SKM-1 treated with dmso at 0.1 percent for 144 hours (cell line): ENCODE data around the gene OR13C9.
"Not testable (repeated sequence)": the region's sequence is repeated elsewhere in the genome, so short reads cannot be mapped to it uniquely, and the experiment has no call there.

Source experiments
- DNase-seq: peaks from one replicate; lab custom pipeline; 2025; ENCODE audit not compliant: unreplicated experiment; lab: John Stamatoyannopoulos, UW

Gene OR13C9

GRCh38 chr9:104618104-104618503 lies at the start of gene OR13C9:
TSS of gene OR13C9 (minus strand) at chr9:104618204. CDS start at chr9:104618204, 0 bp downstream.
- DNase-seq = no peak

GRCh38 chr9:104658496-104659195 lies 40.6 kb upstream of the OR13C9 start:
- no peak for DNase-seq

- DNase-seq = no peak
Observed at GRCh38 chr9:104635456-104635855, 17.5 kb upstream of the OR13C9 start.

- DNase-seq = no peak
Observed at GRCh38 chr9:104633976-104634520, 16.0 kb upstream of the OR13C9 start.

- DNase-seq = not testable (repeated sequence)
Observed at GRCh38 chr9:104625964-104626363, 8.0 kb upstream of the OR13C9 start.

- DNase-seq = no peak
Observed at GRCh38 chr9:104617418-104617817, 586 bp downstream of the OR13C9 start.

GRCh38 chr9:104611213-104611612 lies 6.8 kb downstream of the OR13C9 start:
- no peak for DNase-seq

GRCh38 chr9:104608336-104608735 lies 9.7 kb downstream of the OR13C9 start:
- DNase-seq = no peak

GRCh38 chr9:104606152-104606551 lies 11.9 kb downstream of the OR13C9 start:
- DNase-seq = no peak

GRCh38 chr9:104605527-104605926 lies 12.5 kb downstream of the OR13C9 start, which contains the start of gene OR13C2:
TSS of gene OR13C2 (minus strand) at chr9:104605627. CDS start at chr9:104605627, 0 bp downstream.
- DNase-seq = not testable (repeated sequence)

GRCh38 chr9:104604801-104605200 lies 13.2 kb downstream of the OR13C9 start:
- no peak for DNase-seq

- not testable (repeated sequence) for DNase-seq
Observed at GRCh38 chr9:104599313-104599712, 18.7 kb downstream of the OR13C9 start, which contains the start of gene OR13C5. TSS of gene OR13C5 (minus strand) at chr9:104599413. CDS start at chr9:104599413, 0 bp downstream.

GRCh38 chr9:104598749-104599148 lies 19.3 kb downstream of the OR13C9 start:
- DNase-seq = not testable (repeated sequence)

- DNase-seq = no peak
Observed at GRCh38 chr9:104589626-104590025, 28.4 kb downstream of the OR13C9 start.

GRCh38 chr9:104586496-104587180 lies 31.4 kb downstream of the OR13C9 start:
- DNase-seq = no peak

- DNase-seq = no peak
Observed at GRCh38 chr9:104580562-104580961, 37.4 kb downstream of the OR13C9 start.

- DNase-seq = no peak
Observed at GRCh38 chr9:104577263-104577662, 40.7 kb downstream of the OR13C9 start.

GRCh38 chr9:104575456-104575855 lies 42.5 kb downstream of the OR13C9 start:
- DNase-seq = no peak

GRCh38 chr9:104572612-104573011 lies 45.4 kb downstream of the OR13C9 start:
- no peak for DNase-seq

GRCh38 chr9:104568868-104569267 lies 49.1 kb downstream of the OR13C9 start, which contains the start of gene OR13C8:
TSS of gene OR13C8 (plus strand) at chr9:104569168. CDS start at chr9:104569168, 0 bp downstream.
- no peak for DNase-seq
